IgD-negative memory B cell (primary cell): Measurements from ENCODE around the gene F2RL2. TPM values are rescaled to one million over a fixed set of nuclear protein-coding genes. Genes with fewer than 3 reads are reported as not detected.

Experiments
- H3K27ac Mint-ChIP-seq, 3 donors: one replicate each; pipeline ENCODE4 v1.8.0; 2020 to 2022; ENCODE audit warnings: mild to moderate bottlenecking in 3 of 3, mixed read lengths in 3 of 3, moderate library complexity in 1 of 3
- H3K27me3 Mint-ChIP-seq: one replicate; pipeline ENCODE4 v1.8.0; 2021; ENCODE audit warnings: mixed read lengths
- H3K36me3 Mint-ChIP-seq: one replicate; pipeline ENCODE4 v1.8.0; 2020; ENCODE audit warnings: mild to moderate bottlenecking, mixed read lengths
- H3K4me1 Mint-ChIP-seq, 3 donors: one replicate each; pipeline ENCODE4 v1.8.0; 2020 to 2022; ENCODE audit warnings: mixed read lengths in 3 of 3, mild to moderate bottlenecking in 1 of 3
- H3K4me3 Mint-ChIP-seq, 4 donors: one replicate each; pipeline ENCODE4 v1.8.0; 2020 to 2022; ENCODE audit warnings: mild to moderate bottlenecking in 4 of 4, mixed read lengths in 4 of 4, moderate library complexity in 3 of 4
- H3K9me3 Mint-ChIP-seq, 3 donors: one replicate each; pipeline ENCODE4 v1.8.0; 2020 to 2021; ENCODE audit warnings: mixed read lengths in 3 of 3, mild to moderate bottlenecking in 1 of 3
- polyA plus RNA-seq: library from polyadenylated mRNA; unstranded; fragments of 300-500 nt; fragmentation: Illumina TruSeq; gene quantifications from one replicate; pipeline ENCODE4 v1.2.3, GENCODE V29; 2021

F2RL2 gene
- polyA plus RNA-seq, 1 donor from 2014 or later: 0.11 TPM

GRCh38 chr5:76585783-76586217 is 37.4 kb downstream of the F2RL2 start:
- Mint-ChIP-seq H3K36me3 (no peaks in the 10 kb centered on the region), H3K4me1 (peaks cover 0 to 4% (median 1%) of the 10 kb centered on the region in 3 donors), H3K4me3 (no peak overlapping the region), H3K27ac (no peak overlapping the region), H3K9me3 (no peaks in the 10 kb centered on the region), H3K27me3 (no peaks in the 10 kb centered on the region)

GRCh38 chr5:76583163-76584047 is 39.8 kb downstream of the F2RL2 start:
- no peaks in the 10 kb centered on the region for H3K9me3 Mint-ChIP-seq

DNA sequence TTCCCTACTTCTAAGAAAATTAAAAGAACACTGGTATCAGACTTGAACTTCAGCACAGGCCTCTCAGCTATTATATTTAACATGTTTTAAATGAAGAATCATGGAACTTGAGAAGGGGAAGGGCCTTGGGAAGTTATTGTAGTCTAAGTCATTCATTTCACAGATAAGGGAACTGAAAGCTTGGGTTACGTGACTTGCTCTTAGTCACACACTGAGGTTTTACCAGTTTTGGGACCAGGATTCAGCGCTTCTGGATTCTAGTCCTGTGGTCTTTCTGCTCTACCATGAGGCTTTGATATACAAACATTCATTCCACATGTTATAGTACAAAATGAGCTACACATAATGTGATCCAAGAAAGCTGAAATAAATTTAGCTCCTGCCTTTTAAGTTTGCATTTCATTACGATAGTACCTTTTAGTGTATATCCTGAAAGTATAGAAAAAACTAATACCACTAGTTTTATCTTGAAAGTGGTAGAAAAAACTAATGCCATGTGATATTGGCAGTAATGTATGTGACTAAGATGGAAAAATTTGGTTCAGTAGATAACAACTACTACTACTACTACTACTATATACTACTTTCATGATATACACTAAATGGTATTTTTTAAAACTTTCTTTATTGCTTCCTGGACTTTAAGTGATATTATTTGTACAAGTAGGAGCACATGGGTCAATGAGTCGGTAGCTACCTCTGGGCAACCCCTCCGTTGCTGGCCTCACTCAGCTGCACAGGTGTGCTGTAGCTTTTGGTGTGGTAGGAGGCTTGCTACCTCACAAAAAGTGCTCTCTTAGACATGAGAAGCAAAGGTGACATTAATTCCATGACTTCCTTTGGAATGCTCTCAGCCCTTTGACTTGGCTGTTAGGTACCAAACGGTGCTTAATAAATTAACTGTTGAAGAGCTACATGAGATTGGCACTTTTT is 40.7 kb downstream of the F2RL2 start:
- no peaks in the 10 kb centered on the region for H3K9me3 Mint-ChIP-seq
- H3K27me3 Mint-ChIP-seq: no peaks in the 10 kb centered on the region

More at GRCh38 chr5:76583163-76584047, 39.8 kb downstream of the F2RL2 start:
- Mint-ChIP-seq H3K27ac (no peak overlapping the region), H3K36me3 (peaks cover 1% of the 10 kb centered on the region), H3K27me3 (no peaks in the 10 kb centered on the region), H3K4me3 (no peak overlapping the region), H3K4me1 (peaks cover 0 to 4% (median 0%) of the 10 kb centered on the region in 3 donors)

GRCh38 chr5:76580981-76581380 is 42.2 kb downstream of the F2RL2 start:
- no peak overlapping the region for H3K4me3 Mint-ChIP-seq
- H3K9me3 Mint-ChIP-seq: no peaks in the 10 kb centered on the region
- no peak overlapping the region for H3K27ac Mint-ChIP-seq
- H3K27me3 Mint-ChIP-seq: no peaks in the 10 kb centered on the region
- H3K4me1 Mint-ChIP-seq: peaks cover 0 to 4% (median 0%) of the 10 kb centered on the region in 3 donors
- peaks cover 1% of the 10 kb centered on the region for H3K36me3 Mint-ChIP-seq

More for the DNA sequence above, 40.7 kb downstream of the F2RL2 start:
- Mint-ChIP-seq H3K36me3 (peaks cover 1% of the 10 kb centered on the region), H3K4me1 (peaks cover 0 to 4% (median 0%) of the 10 kb centered on the region in 3 donors), H3K4me3 (no peak overlapping the region), H3K27ac (no peak overlapping the region)

- peaks cover 1% of the 10 kb centered on the region for H3K36me3 Mint-ChIP-seq
- H3K4me3 Mint-ChIP-seq: no peak overlapping the region
- no peaks in the 10 kb centered on the region for H3K27me3 Mint-ChIP-seq
- H3K9me3 Mint-ChIP-seq: no peaks in the 10 kb centered on the region
- no peak overlapping the region for H3K27ac Mint-ChIP-seq
- H3K4me1 Mint-ChIP-seq: peaks cover 0 to 4% (median 0%) of the 10 kb centered on the region in 3 donors
Measured at GRCh38 chr5:76579166-76579937, 43.9 kb downstream of the F2RL2 start.

DNA sequence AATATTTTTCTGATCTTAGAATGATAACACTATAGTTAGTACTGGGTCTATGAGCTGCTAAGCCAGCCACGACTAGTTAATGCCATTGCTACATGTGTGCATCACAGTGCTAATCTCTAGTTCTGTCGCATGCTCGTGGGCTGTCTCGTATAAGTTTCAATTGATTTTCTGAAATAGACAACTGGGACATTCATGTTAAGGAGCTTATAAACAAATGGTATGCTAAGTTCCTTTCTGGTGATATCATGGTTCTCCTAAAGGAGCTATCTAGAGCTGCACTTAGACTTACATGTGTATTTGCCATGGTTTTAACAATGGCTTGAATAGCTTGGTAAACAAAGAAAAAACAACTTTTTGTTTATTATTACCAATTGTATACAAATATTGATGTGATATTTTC is 46.2 kb downstream of the F2RL2 start:
- Mint-ChIP-seq H3K36me3 (peaks cover 1% of the 10 kb centered on the region), H3K4me3 (no peak overlapping the region), H3K9me3 (no peaks in the 10 kb centered on the region), H3K4me1 (no peaks in the 10 kb centered on the region), H3K27me3 (no peaks in the 10 kb centered on the region), H3K27ac (no peak overlapping the region)

GRCh38 chr5:76576450-76576849 is 46.8 kb downstream of the F2RL2 start:
- H3K27ac Mint-ChIP-seq: no peak overlapping the region

GRCh38 chr5:76571559-76571958 is 51.6 kb downstream of the F2RL2 start:
- Mint-ChIP-seq H3K4me3 (no peak overlapping the region), H3K9me3 (no peaks in the 10 kb centered on the region), H3K27me3 (peaks cover 3% of the 10 kb centered on the region), H3K4me1 (peaks cover 4% of the 10 kb centered on the region in 3 donors), H3K36me3 (peaks cover 5% of the 10 kb centered on the region), H3K27ac (no peak overlapping the region)

More at GRCh38 chr5:76576450-76576849, 46.8 kb downstream of the F2RL2 start:
- Mint-ChIP-seq H3K36me3 (peaks cover 1% of the 10 kb centered on the region), H3K27me3 (no peaks in the 10 kb centered on the region), H3K9me3 (no peaks in the 10 kb centered on the region), H3K4me1 (peaks cover 4% of the 10 kb centered on the region in 3 donors), H3K4me3 (no peak overlapping the region)

DNA sequence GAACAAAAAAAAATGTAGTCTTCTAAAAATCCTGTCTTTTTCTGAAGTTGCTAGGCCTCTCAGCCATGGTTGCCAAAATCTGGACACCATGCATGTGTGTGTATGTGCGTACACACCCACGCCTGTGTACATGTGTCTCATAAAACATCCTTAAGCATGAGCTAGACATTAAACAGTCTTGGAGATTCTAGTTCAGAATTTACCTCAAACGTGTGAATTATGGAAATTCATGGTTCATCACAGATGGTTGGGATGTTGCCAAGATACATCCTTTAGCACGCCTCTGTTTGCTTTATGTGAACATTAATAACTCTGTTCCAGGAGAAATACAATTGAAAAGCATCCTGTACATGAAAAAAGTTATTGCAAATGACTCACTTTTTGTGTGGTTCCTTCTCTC is 53.0 kb downstream of the F2RL2 start:
- H3K27ac Mint-ChIP-seq: no peak overlapping the region
- H3K4me1 Mint-ChIP-seq: peaks cover 4% of the 10 kb centered on the region in 3 donors
- H3K36me3 Mint-ChIP-seq: peaks cover 5% of the 10 kb centered on the region
- H3K9me3 Mint-ChIP-seq: no peaks in the 10 kb centered on the region
- peaks cover 4% of the 10 kb centered on the region for H3K27me3 Mint-ChIP-seq
- no peak overlapping the region for H3K4me3 Mint-ChIP-seq

Other genes with a start within 250 kb of the F2RL2 start
- gene IQGAP2, start 220.1 kb downstream of the F2RL2 start, polyA plus RNA-seq: 8.0 TPM
- gene F2R, start 92.7 kb upstream of the F2RL2 start, polyA plus RNA-seq: 1.2 TPM
- 2.6 TPM for gene F2RL1, start 195.6 kb upstream of the F2RL2 start, polyA plus RNA-seq
- 5.3 TPM for gene S100Z, start 226.6 kb upstream of the F2RL2 start, polyA plus RNA-seq